Endodermal cell (in vitro differentiated cells): ENCODE results near the gene GPR107. TPM values are rescaled to one million over a fixed set of nuclear protein-coding genes. Genes with fewer than 3 reads are reported as not detected.

Experiments
- DNase-seq: peaks from one replicate; pipeline ENCODE4 v3.0.0-alpha.2; 2017
- H3K27ac ChIP-seq: 2 replicates; pipeline ENCODE4 v1.5.1; 2013; ENCODE audit warnings: mild to moderate bottlenecking, low read depth, low read length, moderate library complexity
- H3K27me3 ChIP-seq: 2 replicates; pipeline ENCODE4 v1.6.1; 2013; ENCODE audit warnings: mild to moderate bottlenecking, low read length, moderate library complexity; ENCODE audit not compliant: insufficient read depth, control insufficient read depth, poor library complexity, severe bottlenecking
- H3K36me3 ChIP-seq: 2 replicates; pipeline ENCODE4 v1.7.0; 2013; ENCODE audit warnings: mild to moderate bottlenecking, low read length, moderate library complexity; ENCODE audit not compliant: control insufficient read depth, insufficient read depth
- H3K4me1 ChIP-seq: one replicate; pipeline ENCODE4 v1.7.0; 2013; ENCODE audit warnings: low read length; ENCODE audit not compliant: control insufficient read depth, insufficient read depth
- H3K4me3 ChIP-seq: 2 replicates; pipeline ENCODE4 v1.5.1; 2013; ENCODE audit warnings: mild to moderate bottlenecking, low read length, moderate library complexity
- H3K9ac ChIP-seq: 2 replicates; pipeline ENCODE4 v1.6.1; 2013; ENCODE audit warnings: mild to moderate bottlenecking, low read length, moderate library complexity; ENCODE audit not compliant: poor library complexity, severe bottlenecking; ENCODE audit errors: extremely low read depth
- H3K9me3 ChIP-seq: 2 replicates; pipeline ENCODE4 v1.6.1; 2013; ENCODE audit warnings: mild to moderate bottlenecking, low read length, moderate library complexity; ENCODE audit not compliant: control insufficient read depth
- H3K27ac Mint-ChIP-seq: 2 replicates; pipeline ENCODE4 v1.8.0; 2020; ENCODE audit warnings: mixed read lengths
- H3K27me3 Mint-ChIP-seq: 2 replicates; pipeline ENCODE4 v1.8.0; 2021; ENCODE audit warnings: mild to moderate bottlenecking, mixed read lengths; ENCODE audit not compliant: insufficient read depth
- H3K36me3 Mint-ChIP-seq: 2 replicates; pipeline ENCODE4 v1.8.0; 2020; ENCODE audit warnings: low read depth, mixed read lengths
- H3K4me1 Mint-ChIP-seq: 2 replicates; pipeline ENCODE4 v1.8.0; 2020; ENCODE audit warnings: mixed read lengths
- H3K4me3 Mint-ChIP-seq: 2 replicates; pipeline ENCODE4 v1.8.0; 2020; ENCODE audit warnings: mild to moderate bottlenecking, moderate library complexity, mixed read lengths
- H3K9me3 Mint-ChIP-seq: 2 replicates; pipeline ENCODE4 v1.8.0; 2020; ENCODE audit warnings: mild to moderate bottlenecking, mixed read lengths
- WGBS, 2 experiments: methylation state at CpG; one replicate each; pipeline versions ENCODE4 v1.1.5 to v1.1.7; 2013; ENCODE audit warnings: missing lambda C conversion rate in 2 of 2, mixed read lengths in 1 of 2; ENCODE audit not compliant: insufficient coverage in 1 of 2, insufficient read length in 1 of 2; 5-methylcytosine and 5-hydroxymethylcytosine counted together
- total RNA-seq, 2 donors: library from RNA; stranded (reverse); fragmentation: NEBNext Ultra II Directional in 1 of 2; extraction: Animal tissue kit (Norgen Biotek cat#: 25700) in 1 of 2; gene quantifications; 2 replicates in 1 of 2; 3 replicates in 1 of 2; pipeline ENCODE4 v1.2.1, GENCODE V29; 2021
- TF ChIP-seq, protein P1 (sequence below): fragments of 200-600 bp; sonication (generic); conservative IDR thresholded peaks from 2 replicates; pipeline ENCODE4 v1.5.0; 2021; ENCODE audit warnings: antibody characterized with exemption, mild to moderate bottlenecking

Gene GPR107
- total RNA-seq, 2 donors from 2014 or later = 50.7 to 62.0 TPM

DNA sequence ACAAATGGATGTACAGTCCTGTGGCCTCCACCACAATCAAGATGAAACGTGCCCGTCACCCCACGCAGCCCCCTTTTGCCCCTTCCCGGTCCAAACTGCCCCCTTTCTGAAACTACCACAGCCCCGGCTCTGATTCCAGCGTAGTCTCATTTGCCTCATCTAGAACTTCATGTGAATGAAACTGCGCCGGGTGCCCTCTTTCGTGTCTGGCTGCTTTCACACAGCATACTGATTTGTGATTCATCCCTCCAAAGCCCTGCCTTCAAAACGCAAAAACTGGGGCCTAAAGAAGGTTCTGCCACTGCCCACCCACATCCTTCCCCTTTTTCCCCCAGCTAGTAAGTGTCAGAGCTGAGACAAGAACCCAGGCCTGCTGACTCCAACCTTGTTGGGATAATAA, 87.0 kb downstream of the GPR107 start:
- H3K27ac Mint-ChIP-seq = no peak overlapping the region
- no peak for DNase-seq
- H3K9me3 ChIP-seq = no peaks in the 10 kb centered on the region
- WGBS, 2 experiments = 93% methylated on average over 9 to 10 of the region's 10 CpGs
- H3K27me3 Mint-ChIP-seq = no peaks in the 10 kb centered on the region
- peaks cover 6% of the 10 kb centered on the region for H3K4me1 ChIP-seq
- H3K27me3 ChIP-seq = no peaks in the 10 kb centered on the region
- no peak overlapping the region for H3K4me3 ChIP-seq
- H3K9ac ChIP-seq = no peak overlapping the region
- H3K36me3 ChIP-seq = peaks cover 17% of the 10 kb centered on the region
- H3K36me3 Mint-ChIP-seq = peaks cover 4% of the 10 kb centered on the region
- peaks cover 31% of the 10 kb centered on the region for H3K4me1 Mint-ChIP-seq
- TF ChIP-seq, protein P1, sequence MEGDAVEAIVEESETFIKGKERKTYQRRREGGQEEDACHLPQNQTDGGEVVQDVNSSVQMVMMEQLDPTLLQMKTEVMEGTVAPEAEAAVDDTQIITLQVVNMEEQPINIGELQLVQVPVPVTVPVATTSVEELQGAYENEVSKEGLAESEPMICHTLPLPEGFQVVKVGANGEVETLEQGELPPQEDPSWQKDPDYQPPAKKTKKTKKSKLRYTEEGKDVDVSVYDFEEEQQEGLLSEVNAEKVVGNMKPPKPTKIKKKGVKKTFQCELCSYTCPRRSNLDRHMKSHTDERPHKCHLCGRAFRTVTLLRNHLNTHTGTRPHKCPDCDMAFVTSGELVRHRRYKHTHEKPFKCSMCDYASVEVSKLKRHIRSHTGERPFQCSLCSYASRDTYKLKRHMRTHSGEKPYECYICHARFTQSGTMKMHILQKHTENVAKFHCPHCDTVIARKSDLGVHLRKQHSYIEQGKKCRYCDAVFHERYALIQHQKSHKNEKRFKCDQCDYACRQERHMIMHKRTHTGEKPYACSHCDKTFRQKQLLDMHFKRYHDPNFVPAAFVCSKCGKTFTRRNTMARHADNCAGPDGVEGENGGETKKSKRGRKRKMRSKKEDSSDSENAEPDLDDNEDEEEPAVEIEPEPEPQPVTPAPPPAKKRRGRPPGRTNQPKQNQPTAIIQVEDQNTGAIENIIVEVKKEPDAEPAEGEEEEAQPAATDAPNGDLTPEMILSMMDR = no peak
- no peaks in the 10 kb centered on the region for H3K9me3 Mint-ChIP-seq
- no peak overlapping the region for H3K4me3 Mint-ChIP-seq
- no peak overlapping the region for H3K27ac ChIP-seq

DNA sequence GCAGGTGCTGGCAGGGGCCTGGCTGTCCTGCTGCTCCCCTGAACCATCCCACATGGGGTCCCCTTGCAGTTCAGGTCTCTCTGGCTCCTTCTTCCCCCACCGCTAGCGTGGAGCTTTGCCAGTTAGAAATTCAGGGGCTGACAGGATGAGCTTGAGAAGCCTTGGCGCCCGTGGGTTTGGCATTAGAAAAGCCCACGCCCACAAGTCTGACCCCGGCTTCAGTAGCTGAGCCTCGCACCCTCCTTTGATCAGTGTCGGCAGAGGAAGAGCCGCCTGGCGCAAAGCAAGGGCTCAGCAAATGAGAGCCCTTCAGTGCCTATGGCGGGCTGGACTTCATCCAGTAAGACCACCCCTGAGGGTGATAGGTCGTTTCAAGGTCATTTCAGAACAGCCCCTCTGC, 88.3 kb downstream of the GPR107 start:
- no peak overlapping the region for H3K27ac ChIP-seq
- no peak for DNase-seq
- H3K9me3 Mint-ChIP-seq = no peaks in the 10 kb centered on the region
- no peaks in the 10 kb centered on the region for H3K36me3 Mint-ChIP-seq
- no peaks in the 10 kb centered on the region for H3K27me3 Mint-ChIP-seq
- peaks cover 3% of the 10 kb centered on the region for H3K36me3 ChIP-seq
- H3K9ac ChIP-seq = no peak overlapping the region
- H3K4me1 ChIP-seq = peaks cover 6% of the 10 kb centered on the region
- no peaks in the 10 kb centered on the region for H3K27me3 ChIP-seq
- TF ChIP-seq, protein P1 = no peak
- no peak overlapping the region for H3K4me3 ChIP-seq
- no peaks in the 10 kb centered on the region for H3K9me3 ChIP-seq
- no peak overlapping the region for H3K4me3 Mint-ChIP-seq
- H3K27ac Mint-ChIP-seq = no peak overlapping the region
- WGBS, 2 experiments = 93 to 96% methylated on average over 9 to 12 of the region's 12 CpGs
- H3K4me1 Mint-ChIP-seq = peaks cover 31% of the 10 kb centered on the region

DNA sequence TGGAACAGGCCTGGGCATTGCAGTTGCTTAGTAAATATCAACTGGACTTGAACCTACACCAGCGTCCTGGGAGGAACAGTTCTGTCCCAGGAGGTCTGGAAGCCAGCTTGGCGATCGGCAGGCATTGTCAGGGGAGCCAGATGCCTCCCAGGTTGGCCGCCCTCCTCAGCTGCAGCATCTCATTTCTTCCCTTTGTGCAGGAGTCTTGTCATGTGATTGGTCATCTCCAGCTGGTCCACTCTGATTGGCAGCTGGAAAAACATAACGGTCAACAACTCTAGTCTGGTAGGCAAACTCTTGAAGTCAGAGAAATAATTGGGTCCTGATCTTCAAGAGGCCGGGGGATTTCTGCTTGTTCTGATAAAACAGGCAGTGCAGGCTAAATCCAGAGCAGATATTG, 88.9 kb downstream of the GPR107 start:
- Histone ChIP-seq H3K27ac (no peak overlapping the region), H3K9me3 (no peaks in the 10 kb centered on the region), H3K27me3 (no peaks in the 10 kb centered on the region), H3K4me1 (peaks cover 6% of the 10 kb centered on the region), H3K4me3 (no peak overlapping the region), H3K9ac (no peak overlapping the region), H3K36me3 (no peaks in the 10 kb centered on the region)
- Mint-ChIP-seq H3K36me3 (no peaks in the 10 kb centered on the region), H3K27me3 (no peaks in the 10 kb centered on the region), H3K4me3 (no peak overlapping the region), H3K9me3 (no peaks in the 10 kb centered on the region), H3K4me1 (peaks cover 29% of the 10 kb centered on the region), H3K27ac (no peak overlapping the region)
- WGBS, 2 experiments = 85 to 89% methylated on average over 4 to 6 of the region's 6 CpGs
- TF ChIP-seq, protein P1 = no peak
- no peak for DNase-seq
